OCI-LY7 (cell line): Measurements from ENCODE around the gene GPALPP1. TPM values are rescaled to one million over a fixed set of nuclear protein-coding genes. Genes with fewer than 3 reads are reported as not detected.

Experiments
- BruUV-seq: library from RNA; stranded (reverse); fragments of 400-500 nt; replicated peaks from 2 replicates; lab custom pipeline; 2021; lab: Mats Ljungman, UMichigan
- CTCF ChIA-PET: fragments of 300-600 bp; sonication (Branson Sonifier 250); formaldehyde crosslinking; loops from one replicate; lab custom pipeline; 2022; ENCODE audit warnings: antibody characterized with exemption; ENCODE audit not compliant: unreplicated experiment; lab: Charles Lee
- POLR2A ChIA-PET: fragments of 300-600 bp; sonication (Branson Sonifier 250); formaldehyde crosslinking; loops from one replicate; lab custom pipeline; 2022; ENCODE audit warnings: antibody characterized with exemption; lab: Charles Lee
- DNase-seq: peaks from one replicate; pipeline ENCODE4 v3.0.0-alpha.2; 2015; ENCODE audit warnings: low spot score
- H2AFZ ChIP-seq: fragments of 200-600 bp; sonication (generic), shearing (Covaris generic); 2 replicates; pipeline ENCODE4 v1.6.1; 2014; ENCODE audit warnings: mild to moderate bottlenecking, antibody characterized with exemption, low read length, moderate library complexity
- H3K27ac ChIP-seq: fragments of 200-600 bp; sonication (generic); 2 replicates; pipeline ENCODE4 v1.5.1; 2014; ENCODE audit warnings: mixed run types, low read depth, mild to moderate bottlenecking, moderate library complexity, low read length, inconsistent platforms; ENCODE audit not compliant: poor library complexity, severe bottlenecking
- H3K36me3 ChIP-seq: fragments of 200-600 bp; sonication (generic); 2 replicates; pipeline ENCODE4 v1.6.1; 2014; ENCODE audit warnings: mild to moderate bottlenecking, antibody characterized with exemption, low read length, moderate library complexity, mixed read lengths; ENCODE audit not compliant: insufficient read depth
- H3K4me1 ChIP-seq: fragments of 200-600 bp; sonication (generic); 2 replicates; pipeline ENCODE4 v1.5.1; 2014; ENCODE audit warnings: mild to moderate bottlenecking, low read length; ENCODE audit not compliant: insufficient read depth, poor library complexity, severe bottlenecking
- H3K4me2 ChIP-seq: fragments of 200-600 bp; sonication (generic); 2 replicates; pipeline ENCODE4 v1.6.1; 2014; ENCODE audit warnings: mild to moderate bottlenecking, low read length
- H3K4me3 ChIP-seq: fragments of 200-600 bp; sonication (generic); 2 replicates; pipeline ENCODE4 v1.5.1; 2014; ENCODE audit warnings: mild to moderate bottlenecking, low read depth, low read length; ENCODE audit not compliant: poor library complexity, severe bottlenecking
- H3K79me2 ChIP-seq: fragments of 200-600 bp; sonication (generic); 2 replicates; pipeline ENCODE4 v1.6.1; 2016; ENCODE audit warnings: low read depth, mild to moderate bottlenecking, low read length, moderate library complexity, mixed read lengths; ENCODE audit not compliant: insufficient read depth
- H3K9me2 ChIP-seq: fragments of 200-600 bp; sonication (generic); 2 replicates; pipeline ENCODE4 v1.6.1; 2016; ENCODE audit warnings: mild to moderate bottlenecking, low read length, mixed read lengths; ENCODE audit not compliant: insufficient read depth
- H3K9me3 ChIP-seq: fragments of 200-600 bp; sonication (generic); 2 replicates; pipeline ENCODE4 v1.6.1; 2014; ENCODE audit warnings: mild to moderate bottlenecking, mixed run types, low read length, mixed read lengths
- H4K20me1 ChIP-seq: fragments of 200-600 bp; sonication (generic); 2 replicates; pipeline ENCODE4 v1.6.1; 2014; ENCODE audit warnings: mild to moderate bottlenecking, antibody characterized with exemption, low read length, moderate library complexity, mixed read lengths; ENCODE audit not compliant: insufficient read depth
- CTCF ChIP-seq: fragments of 200-600 bp; sonication (generic); conservative IDR thresholded peaks from 2 replicates; pipeline ENCODE4 v1.5.1; 2014; ENCODE audit warnings: mild to moderate bottlenecking, antibody characterized with exemption, low read length, moderate library complexity, mixed read lengths
- EZH2phosphoT487 ChIP-seq: fragments of 200-600 bp; sonication (generic); IDR thresholded peaks from 2 replicates; pipeline ENCODE4 v1.6.1; 2018; ENCODE audit warnings: low read depth, borderline replicate concordance, mild to moderate bottlenecking, mixed run types, antibody characterized with exemption, low read length, moderate library complexity, mixed read lengths
- intact Hi-C: fragments of 100-400 bp; cut with micrococcal nuclease; formaldehyde crosslinking; loops from one replicate; pipeline ENCODE4 v1.10.0; 2022; ENCODE audit not compliant: unreplicated experiment
- total RNA-seq, 2 experiments: library from RNA; depleted of rRNA in 1 of 2; stranded (reverse); fragments of >200 nt in 1 of 2; shearing (Covaris generic) in 1 of 2; gene quantifications; 2 replicates each; pipeline ENCODE4 v1.2.3, GENCODE V29; 2014 to 2022

Gene GPALPP1
- total RNA-seq, 2 experiments from 2014 or later = 40.1 to 54.5 TPM

GRCh38 chr13:45007225-45007624, 17.9 kb downstream of the GPALPP1 start:
- no peak overlapping the region for H3K27ac ChIP-seq
- no peak overlapping the region for H3K4me2 ChIP-seq
- ChIA-PET POLR2A (interaction anchor here (0.6 to 1.8 kb wide), 3 partner anchors 8 to 102 kb away, joined by 3 to 5 read pairs (median 4); no protein-coding TSS in a partner anchor), CTCF (no interaction called here)
- H2AFZ ChIP-seq = no peak overlapping the region
- H3K9me3 ChIP-seq = no peaks in the 10 kb centered on the region
- no peaks in the 10 kb centered on the region for H3K79me2 ChIP-seq
- intact Hi-C loops = no loop called here
- H3K9me2 ChIP-seq = no peaks in the 10 kb centered on the region
- no peak for TF ChIP-seq CTCF
- TF ChIP-seq EZH2phosphoT487 = no peak
- H3K36me3 ChIP-seq = peaks cover 72% of the 10 kb centered on the region
- no peak for DNase-seq
- H3K4me1 ChIP-seq = no peaks in the 10 kb centered on the region
- H4K20me1 ChIP-seq = no peaks in the 10 kb centered on the region
- BruUV-seq = no TSS peak
- H3K4me3 ChIP-seq = no peak overlapping the region

DNA sequence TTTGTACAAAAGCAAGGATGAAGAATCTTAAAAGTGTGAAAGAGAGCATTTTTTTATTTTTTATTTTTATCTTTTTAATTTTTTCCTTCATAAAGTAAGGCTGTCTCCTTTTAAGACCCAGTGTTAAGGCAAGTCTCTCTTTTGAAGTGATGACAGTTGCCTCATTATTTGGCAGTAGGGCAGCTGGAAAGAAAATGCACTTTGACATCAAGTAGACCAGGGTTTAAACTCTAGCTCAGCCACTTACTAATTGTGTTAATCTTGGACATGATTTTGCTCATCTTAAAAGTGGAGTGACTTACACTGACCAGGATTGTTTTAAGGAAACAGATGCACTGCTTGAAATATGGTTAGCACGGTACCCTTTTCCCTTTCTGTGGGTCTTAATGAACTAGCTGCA, 18.5 kb downstream of the GPALPP1 start:
- no TSS peak for BruUV-seq
- no peaks in the 10 kb centered on the region for H3K4me1 ChIP-seq
- H3K9me2 ChIP-seq = no peaks in the 10 kb centered on the region
- H3K9me3 ChIP-seq = no peaks in the 10 kb centered on the region
- no peak overlapping the region for H2AFZ ChIP-seq
- no peak for TF ChIP-seq EZH2phosphoT487
- no peak for TF ChIP-seq CTCF
- peaks cover 66% of the 10 kb centered on the region for H3K36me3 ChIP-seq
- POLR2A ChIA-PET = interaction anchor here (1.8 kb wide), 1 partner anchor 8 kb away, joined by 5 read pairs; no protein-coding TSS in a partner anchor
- no peak overlapping the region for H3K4me3 ChIP-seq
- DNase-seq = no peak
- intact Hi-C loops = no loop called here
- no peak overlapping the region for H3K4me2 ChIP-seq
- no peak overlapping the region for H3K27ac ChIP-seq
- CTCF ChIA-PET = no interaction called here
- H3K79me2 ChIP-seq = no peaks in the 10 kb centered on the region
- no peaks in the 10 kb centered on the region for H4K20me1 ChIP-seq

DNA sequence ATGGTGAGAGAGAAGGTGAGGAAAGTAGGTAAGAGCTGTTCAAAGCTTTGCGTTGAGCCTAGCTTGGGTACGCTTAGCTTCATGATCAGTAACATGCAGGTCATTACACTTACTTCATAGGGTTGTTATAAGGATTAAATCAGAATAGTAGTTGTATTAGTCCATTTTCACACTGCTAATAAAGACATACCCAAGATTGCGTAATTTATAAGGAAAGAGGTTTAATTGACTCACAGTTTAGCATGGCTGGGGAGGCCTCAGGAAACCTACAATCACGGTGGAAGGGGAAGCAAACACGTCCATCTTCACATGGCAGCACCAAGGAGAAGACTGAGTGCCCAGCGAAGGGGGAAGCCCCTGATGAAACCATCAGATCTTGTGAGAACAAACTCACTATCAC, 21.9 kb downstream of the GPALPP1 start:
- Histone ChIP-seq H3K9me3 (no peaks in the 10 kb centered on the region), H3K4me2 (no peak overlapping the region), H3K4me1 (no peaks in the 10 kb centered on the region), H3K4me3 (no peak overlapping the region), H4K20me1 (no peaks in the 10 kb centered on the region), H3K9me2 (no peaks in the 10 kb centered on the region), H3K79me2 (no peaks in the 10 kb centered on the region), H2AFZ (no peak overlapping the region), H3K36me3 (peaks cover 58% of the 10 kb centered on the region), H3K27ac (no peak overlapping the region)
- no TSS peak for BruUV-seq
- ChIA-PET POLR2A (interaction anchor here (0.5 kb wide), 1 partner anchor 320 kb away, joined by 3 read pairs; no protein-coding TSS in a partner anchor), CTCF (no interaction called here)
- no peak for DNase-seq
- intact Hi-C loops = no loop called here
- TF ChIP-seq EZH2phosphoT487 (no peak), CTCF (no peak)
